Suprapubic skin (tissue), 4 donors: ENCODE results near the gene KIF18B. TPM values are rescaled to one million over a fixed set of nuclear protein-coding genes. Genes with fewer than 3 reads are reported as not detected.
A peak's percentile ranks its signal among the peaks of the same experiment; 100 is the strongest.

ENCODE experiments used
- DNase-seq, 2 donors: peaks; one replicate each; pipeline ENCODE4 v3.0.0-alpha.2; 2019; ENCODE audit warnings: low spot score in 2 of 2
- H3K27ac ChIP-seq: fragments of 200-600 bp; sonication (generic); one replicate; pipeline ENCODE4 v1.5.1; 2019
- H3K27me3 ChIP-seq: fragments of 200-600 bp; sonication (generic); one replicate; pipeline ENCODE4 v1.5.1; 2019
- H3K36me3 ChIP-seq: fragments of 200-600 bp; sonication (generic); one replicate; pipeline ENCODE4 v1.5.1; 2019
- H3K4me1 ChIP-seq: fragments of 200-600 bp; sonication (generic); one replicate; pipeline ENCODE4 v1.5.1; 2019
- H3K4me3 ChIP-seq: fragments of 200-600 bp; sonication (generic); one replicate; pipeline ENCODE4 v1.5.1; 2019; ENCODE audit warnings: mild to moderate bottlenecking
- H3K9me3 ChIP-seq: fragments of 200-600 bp; sonication (generic); one replicate; pipeline ENCODE4 v1.5.1; 2019
- CTCF ChIP-seq, 2 donors: fragments of 200-600 bp in 1 of 2; fragments of 450-650 bp in 1 of 2; sonication (generic) in 1 of 2; IDR thresholded peaks; one replicate each; pipeline ENCODE4 v1.5.1; 2016 to 2019; ENCODE audit warnings: antibody characterized with exemption in 2 of 2, mild to moderate bottlenecking in 1 of 2, moderate library complexity in 1 of 2
- EP300 ChIP-seq: sonication (generic); formaldehyde crosslinking; IDR thresholded peaks from one replicate; pipeline ENCODE4 v1.6.1; 2017; ENCODE audit warnings: antibody characterized with exemption
- POLR2A ChIP-seq, 2 donors: fragments of 450-650 bp; IDR thresholded peaks; one replicate each; pipeline ENCODE4 v1.6.1; 2017; ENCODE audit warnings: antibody characterized with exemption in 2 of 2, mild to moderate bottlenecking in 2 of 2, moderate library complexity in 2 of 2
- POLR2AphosphoS5 ChIP-seq, 3 donors: sonication (generic); formaldehyde crosslinking; IDR thresholded peaks; one replicate each; pipeline ENCODE4 v1.6.1; 2017; ENCODE audit warnings: antibody characterized with exemption in 3 of 3
- WGBS: methylation state at CpG from one replicate; pipeline ENCODE4 v1.1.5; 2018; 5-methylcytosine and 5-hydroxymethylcytosine counted together
- total RNA-seq, 4 donors: library from RNA; depleted of rRNA; stranded (reverse); fragments of >200 nt; gene quantifications; one replicate each; pipeline ENCODE4 v1.1.0, GENCODE V29; 2016

Gene KIF18B
- total RNA-seq, 4 donors from 2014 or later = 2.0 to 4.0 (median 2.8) TPM

DNA sequence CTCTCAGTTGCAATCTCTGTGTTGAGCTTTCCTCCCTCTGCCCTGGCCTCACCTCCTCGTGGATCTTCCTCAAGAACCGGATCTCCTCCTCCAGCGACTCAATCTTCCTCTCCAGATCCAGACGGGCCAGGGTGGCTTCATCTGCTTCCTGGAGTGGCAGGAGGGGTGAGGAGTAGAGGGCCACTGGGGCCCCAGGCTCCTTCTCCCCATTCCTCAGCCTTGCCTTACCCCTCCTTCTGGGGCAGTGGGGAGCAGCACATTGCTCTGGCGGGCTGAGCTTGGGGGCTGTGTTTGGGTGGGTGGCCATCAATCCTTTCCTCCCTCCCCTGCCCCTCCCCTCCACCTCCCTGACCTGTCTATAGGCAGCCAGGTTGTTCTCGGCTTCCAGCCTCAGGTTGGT lies 33.9 kb downstream of the KIF18B start:
- H3K4me1 ChIP-seq = peaks cover 32% of the 10 kb centered on the region
- WGBS = 58% methylated on average over 6 of the region's 6 CpGs
- H3K9me3 ChIP-seq = no peaks in the 10 kb centered on the region
- H3K27ac ChIP-seq = no peak overlapping the region
- no peak overlapping the region for H3K4me3 ChIP-seq
- DNase-seq = no peak
- TF ChIP-seq CTCF (IDR thresholded peaks at IDR 0.05) (no peak), POLR2AphosphoS5 (IDR thresholded peaks at IDR 0.05) (no peak), POLR2A (IDR thresholded peaks at IDR 0.05) (no peak), EP300 (no peak)
- H3K27me3 ChIP-seq = peaks cover 23% of the 10 kb centered on the region
- no peaks in the 10 kb centered on the region for H3K36me3 ChIP-seq

DNA sequence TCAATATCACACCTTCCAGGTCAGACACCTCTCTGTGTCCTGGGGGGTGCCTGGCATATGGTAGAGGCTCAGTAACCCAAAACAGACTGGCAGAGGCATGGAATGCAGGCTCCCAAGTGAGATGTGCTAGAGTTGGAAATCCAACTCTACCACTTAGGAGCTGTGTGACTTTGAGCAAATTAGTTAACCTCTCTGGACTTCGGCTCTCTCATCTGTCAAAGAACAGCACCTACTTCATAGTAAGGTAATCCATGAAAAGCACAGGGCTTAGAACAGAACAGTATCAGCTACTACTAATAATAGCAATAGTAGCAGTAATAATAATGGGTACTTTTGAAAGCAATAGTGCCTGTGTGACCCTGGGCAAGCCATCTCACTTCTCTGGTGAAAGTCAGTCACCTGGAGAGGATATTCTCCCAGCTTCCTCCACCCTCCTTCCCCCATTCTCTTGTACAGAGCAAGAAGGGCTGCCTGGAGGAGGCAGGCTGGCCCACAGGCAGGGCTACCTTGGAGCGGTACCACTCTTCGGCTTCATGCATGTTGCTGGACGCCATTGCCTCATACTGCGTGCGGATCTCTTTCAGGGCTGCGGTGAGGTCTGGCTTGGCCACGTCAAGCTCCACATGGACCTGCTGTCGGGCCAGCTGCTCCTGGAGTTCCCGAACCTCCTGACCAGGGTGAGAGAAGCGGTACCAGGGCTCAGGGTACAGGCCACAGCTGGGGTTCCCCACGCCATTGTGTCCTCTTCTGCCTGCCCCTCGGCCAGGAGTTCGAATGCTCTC lies 34.6 kb downstream of the KIF18B start:
- TF ChIP-seq CTCF (IDR thresholded peaks at IDR 0.05) (no peak), POLR2A (IDR thresholded peaks at IDR 0.05) (no peak), POLR2AphosphoS5 (IDR thresholded peaks at IDR 0.05) (no peak), EP300 (no peak)
- no peak overlapping the region for H3K27ac ChIP-seq
- no peaks in the 10 kb centered on the region for H3K36me3 ChIP-seq
- no peak overlapping the region for H3K4me3 ChIP-seq
- peaks cover 23% of the 10 kb centered on the region for H3K27me3 ChIP-seq
- DNase-seq = no peak
- peaks cover 28% of the 10 kb centered on the region for H3K4me1 ChIP-seq
- WGBS = 90% methylated on average over 9 of the region's 14 CpGs
- no peaks in the 10 kb centered on the region for H3K9me3 ChIP-seq

DNA sequence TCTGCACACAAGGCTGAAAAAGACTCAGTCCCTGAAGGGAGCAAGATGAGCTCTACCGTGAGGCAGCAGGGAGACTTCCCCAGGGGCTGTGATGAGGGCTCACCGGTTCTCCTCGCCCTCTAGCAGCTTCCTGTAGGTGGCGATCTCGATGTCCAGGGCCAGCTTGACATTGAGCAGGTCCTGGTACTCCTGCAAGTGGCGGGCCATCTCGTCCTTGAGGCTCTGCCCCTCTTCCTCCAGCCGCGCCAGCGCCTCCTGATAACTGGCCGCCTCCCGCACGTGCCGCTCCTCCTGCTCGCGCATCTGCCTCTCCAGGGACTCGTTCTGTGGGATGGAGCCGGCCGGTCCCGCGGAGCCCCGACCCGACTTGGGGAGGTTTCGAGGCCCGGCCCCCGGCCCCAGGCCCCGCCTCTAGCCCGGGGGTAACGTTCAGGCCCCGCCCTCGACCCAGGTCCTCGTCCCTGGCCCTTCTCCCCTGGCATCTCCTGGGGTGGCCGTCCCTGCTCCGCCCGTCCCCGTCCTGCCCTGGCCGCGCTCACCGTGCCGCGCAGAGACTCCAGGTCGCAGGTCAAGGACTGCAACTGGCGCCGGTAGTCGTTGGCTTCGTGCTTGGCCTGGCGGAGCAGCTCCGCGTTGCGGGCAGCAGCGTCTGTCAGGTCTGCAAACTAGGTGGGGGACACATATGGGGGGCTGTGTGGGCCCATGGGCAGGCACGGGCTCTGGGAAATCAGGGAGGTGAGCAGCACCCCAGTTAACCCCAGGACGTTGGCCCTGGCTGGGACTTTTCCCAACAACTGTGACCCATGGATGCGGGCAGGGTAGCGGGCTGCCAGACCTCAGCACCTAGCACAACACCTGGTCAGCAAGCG lies 36.2 kb downstream of the KIF18B start:
- Histone ChIP-seq H3K4me1 (peaks cover 12% of the 10 kb centered on the region), H3K9me3 (no peaks in the 10 kb centered on the region), H3K27ac (no peak overlapping the region), H3K4me3 (peak overlapping the region; percentile 19), H3K27me3 (peaks cover 23% of the 10 kb centered on the region), H3K36me3 (no peaks in the 10 kb centered on the region)
- TF ChIP-seq EP300 (no peak), CTCF (IDR thresholded peaks at IDR 0.05) (peak in 1 of 2 donors; percentile 31)
- no peak for DNase-seq
- WGBS = 21% methylated on average over 32 of the region's 56 CpGs

GRCh38 chr17:44910231-44911106 lies 37.1 kb downstream of the KIF18B start:
- H3K27ac ChIP-seq = no peak overlapping the region
- DNase-seq = no peak
- TF ChIP-seq EP300 (no peak), CTCF (IDR thresholded peaks at IDR 0.05) (no peak), POLR2A (IDR thresholded peaks at IDR 0.05) (no peak), POLR2AphosphoS5 (IDR thresholded peaks at IDR 0.05) (no peak)
- no peaks in the 10 kb centered on the region for H3K36me3 ChIP-seq
- no peaks in the 10 kb centered on the region for H3K9me3 ChIP-seq
- H3K4me1 ChIP-seq = peaks cover 12% of the 10 kb centered on the region
- H3K4me3 ChIP-seq = no peak overlapping the region
- 93% methylated on average over 9 of the region's 13 CpGs for WGBS
- peaks cover 23% of the 10 kb centered on the region for H3K27me3 ChIP-seq
